Cardiac muscle cell (in vitro differentiated cells and primary cell): ENCODE data around the gene KCNH3. TPM values are rescaled to one million over a fixed set of nuclear protein-coding genes. Genes with fewer than 3 reads are reported as not detected.

Source experiments
- DNase-seq, 2 donors: peaks; one replicate each; pipeline versions ENCODE4 v3.0.0 to v3.0.0-alpha.2; 2010 to 2017; ENCODE audit warnings: low read depth in 1 of 2, low spot score in 1 of 2
- H3K27ac ChIP-seq: fragments of 200-600 bp; sonication (generic); 2 replicates; pipeline ENCODE4 v1.5.1; 2016
- H3K27me3 ChIP-seq: fragments of 200-600 bp; sonication (generic); 2 replicates; pipeline ENCODE4 v1.6.0; 2016; ENCODE audit warnings: control low read depth
- H3K36me3 ChIP-seq: fragments of 200-600 bp; sonication (generic); 2 replicates; pipeline ENCODE4 v1.5.1; 2016; ENCODE audit warnings: control low read depth
- H3K4me1 ChIP-seq: fragments of 200-600 bp; sonication (generic); 2 replicates; pipeline ENCODE4 v1.8.1; 2017; ENCODE audit warnings: low read depth, mild to moderate bottlenecking, mixed run types
- H3K4me3 ChIP-seq: fragments of 200-600 bp; sonication (generic); 2 replicates; pipeline ENCODE4 v1.5.1; 2016; ENCODE audit warnings: mild to moderate bottlenecking
- H3K9me3 ChIP-seq: fragments of 200-600 bp; sonication (generic); 2 replicates; pipeline ENCODE4 v1.5.1; 2017; ENCODE audit warnings: low read depth, mild to moderate bottlenecking, control low read depth
- polyA plus RNA-seq: library from polyadenylated mRNA; unstranded; fragments of >200 nt; fragmentation: Nextera tagmentation; extraction: Ambion mirVana; gene quantifications from 2 replicates; pipeline ENCODE4 v1.2.1, GENCODE V29; 2016
- total RNA-seq: library from RNA; depleted of rRNA; stranded (reverse); fragments of >200 nt; gene quantifications from 2 replicates; pipeline ENCODE4 v1.2.3, GENCODE V29; 2016
- TF ChIP-seq, protein P1 (sequence below): IDR thresholded peaks from 2 replicates; pipeline ENCODE4 v1.5.1; 2012; ENCODE audit warnings: low read depth, mild to moderate bottlenecking, low read length

Gene KCNH3
- total and polyA plus RNA-seq, 2 experiments from 2014 or later: 0.34 to 0.86 TPM

- Histone ChIP-seq H3K4me1 (no peaks in the 10 kb centered on the region), H3K4me3 (no peak overlapping the region), H3K9me3 (no peaks in the 10 kb centered on the region), H3K27me3 (peaks cover 4% of the 10 kb centered on the region), H3K36me3 (peaks cover 19% of the 10 kb centered on the region), H3K27ac (no peak overlapping the region)
- TF ChIP-seq, protein P1, sequence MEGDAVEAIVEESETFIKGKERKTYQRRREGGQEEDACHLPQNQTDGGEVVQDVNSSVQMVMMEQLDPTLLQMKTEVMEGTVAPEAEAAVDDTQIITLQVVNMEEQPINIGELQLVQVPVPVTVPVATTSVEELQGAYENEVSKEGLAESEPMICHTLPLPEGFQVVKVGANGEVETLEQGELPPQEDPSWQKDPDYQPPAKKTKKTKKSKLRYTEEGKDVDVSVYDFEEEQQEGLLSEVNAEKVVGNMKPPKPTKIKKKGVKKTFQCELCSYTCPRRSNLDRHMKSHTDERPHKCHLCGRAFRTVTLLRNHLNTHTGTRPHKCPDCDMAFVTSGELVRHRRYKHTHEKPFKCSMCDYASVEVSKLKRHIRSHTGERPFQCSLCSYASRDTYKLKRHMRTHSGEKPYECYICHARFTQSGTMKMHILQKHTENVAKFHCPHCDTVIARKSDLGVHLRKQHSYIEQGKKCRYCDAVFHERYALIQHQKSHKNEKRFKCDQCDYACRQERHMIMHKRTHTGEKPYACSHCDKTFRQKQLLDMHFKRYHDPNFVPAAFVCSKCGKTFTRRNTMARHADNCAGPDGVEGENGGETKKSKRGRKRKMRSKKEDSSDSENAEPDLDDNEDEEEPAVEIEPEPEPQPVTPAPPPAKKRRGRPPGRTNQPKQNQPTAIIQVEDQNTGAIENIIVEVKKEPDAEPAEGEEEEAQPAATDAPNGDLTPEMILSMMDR: no peak
- DNase-seq: no peak
These were observed 18.5 kb downstream of the KCNH3 start for GRCh38 chr12:49557187-49557916.

DNA sequence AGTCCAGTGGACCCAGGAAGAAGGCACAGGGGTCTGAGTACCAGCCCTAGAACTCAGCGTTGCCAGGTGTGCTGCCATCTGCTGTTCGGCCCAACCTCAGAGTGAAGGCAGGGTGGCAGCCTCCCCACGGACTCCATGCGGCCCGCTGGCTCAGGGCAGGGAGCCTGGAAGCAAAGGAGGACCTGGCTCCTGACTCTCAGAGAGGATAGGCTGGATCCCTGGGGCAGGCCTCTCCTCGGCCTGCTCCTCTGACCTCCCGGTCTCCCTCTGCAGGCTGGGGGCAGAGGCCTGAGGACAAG, 19.0 kb downstream of the KCNH3 start:
- H3K4me1 ChIP-seq: no peaks in the 10 kb centered on the region
- no peak for DNase-seq
- H3K27me3 ChIP-seq: no peaks in the 10 kb centered on the region
- TF ChIP-seq, protein P1: peak; percentile 15
- no peak overlapping the region for H3K27ac ChIP-seq
- H3K9me3 ChIP-seq: no peaks in the 10 kb centered on the region
- H3K4me3 ChIP-seq: no peak overlapping the region
- H3K36me3 ChIP-seq: peaks cover 24% of the 10 kb centered on the region

- Histone ChIP-seq H3K4me1 (no peaks in the 10 kb centered on the region), H3K4me3 (no peak overlapping the region), H3K27ac (no peak overlapping the region), H3K9me3 (no peaks in the 10 kb centered on the region), H3K27me3 (no peaks in the 10 kb centered on the region), H3K36me3 (peaks cover 31% of the 10 kb centered on the region)
- TF ChIP-seq, protein P1: no peak
- DNase-seq: no peak
These were observed 19.7 kb downstream of the KCNH3 start for GRCh38 chr12:49558526-49558925.

- Histone ChIP-seq H3K4me1 (no peaks in the 10 kb centered on the region), H3K36me3 (peaks cover 34% of the 10 kb centered on the region), H3K27me3 (no peaks in the 10 kb centered on the region), H3K4me3 (no peak overlapping the region), H3K27ac (no peak overlapping the region), H3K9me3 (no peaks in the 10 kb centered on the region)
- no peak for DNase-seq
- TF ChIP-seq, protein P1: no peak
These were observed 20.3 kb downstream of the KCNH3 start for GRCh38 chr12:49559011-49559675.

- DNase-seq: no peak
- TF ChIP-seq, protein P1: no peak
- peaks cover 4% of the 10 kb centered on the region for H3K4me1 ChIP-seq
- H3K36me3 ChIP-seq: peaks cover 34% of the 10 kb centered on the region
- H3K9me3 ChIP-seq: no peaks in the 10 kb centered on the region
- no peaks in the 10 kb centered on the region for H3K27me3 ChIP-seq
- no peak overlapping the region for H3K27ac ChIP-seq
- no peak overlapping the region for H3K4me3 ChIP-seq
These were observed 21.9 kb downstream of the KCNH3 start for GRCh38 chr12:49560695-49561094.
